ENCODE data around the gene CGB8. TPM values are rescaled to one million over a fixed set of nuclear protein-coding genes. Genes with fewer than 3 reads are reported as not detected.
A peak's percentile ranks its signal among the peaks of the same experiment; 100 is the strongest.

CGB8 gene
- total RNA-seq, 4 donors from 2014 or later = not detected

GRCh38 chr19:49064768-49065611 lies 16.1 kb upstream of the CGB8 start, which contains the start of gene NTF4:
NTF4 (minus strand) TSS chr19:49064818; CDS start chr19:49061997, 2,821 bp downstream.
- Histone ChIP-seq H3K4me3 (peak within 1 kb of the TSS in 1 of 2 donors; percentile 22), H3K4me1 (peaks cover 0 to 11% (median 6%) of the 10 kb centered on the region in 3 donors), H3K27ac (no peak within 1 kb of the TSS), H3K36me3 (no peaks in the 10 kb centered on the region), H3K27me3 (peaks cover 90% of the 10 kb centered on the region), H3K9me3 (no peaks in the 10 kb centered on the region)
- 18 to 20% methylated on average over 1 to 4 of the region's 53 CpGs for WGBS, 2 donors (ENCODE audit: low coverage in 1 of 2)
- TF ChIP-seq CTCF (IDR thresholded peaks at IDR 0.05) (no peak), EP300 (IDR thresholded peaks at IDR 0.05) (no peak), POLR2A (IDR thresholded peaks at IDR 0.05) (no peak), POLR2AphosphoS5 (IDR thresholded peaks at IDR 0.05) (no peak)
- no peak for ATAC-seq

- no peaks in the 10 kb centered on the region for H3K36me3 ChIP-seq
- no peak for ATAC-seq
- H3K4me1 ChIP-seq = peaks cover 0 to 11% (median 6%) of the 10 kb centered on the region in 3 donors
- TF ChIP-seq CTCF (IDR thresholded peaks at IDR 0.05) (no peak), EP300 (IDR thresholded peaks at IDR 0.05) (no peak), POLR2A (IDR thresholded peaks at IDR 0.05) (no peak), POLR2AphosphoS5 (IDR thresholded peaks at IDR 0.05) (no peak)
- H3K9me3 ChIP-seq = no peaks in the 10 kb centered on the region
- no peak overlapping the region for H3K4me3 ChIP-seq
- H3K27me3 ChIP-seq = peaks cover 87% of the 10 kb centered on the region
- H3K27ac ChIP-seq = no peak overlapping the region
- 52% methylated on average over 4 of the region's 10 CpGs; no CpG with 5 or more reads in 1 of the 2 donors for whole genome bisulfite sequencing, 2 donors (ENCODE audit: low coverage in 1 of 2)
These were observed 15.2 kb upstream of the CGB8 start for GRCh38 chr19:49064029-49064629.

- H3K4me3 ChIP-seq = no peak overlapping the region
- H3K4me1 ChIP-seq = peaks cover 0 to 28% (median 22%) of the 10 kb centered on the region in 3 donors
- H3K36me3 ChIP-seq = no peaks in the 10 kb centered on the region
- ATAC-seq = no peak
- H3K27me3 ChIP-seq = peaks cover 87% of the 10 kb centered on the region
- WGBS, 2 donors (ENCODE audit: low coverage in 1 of 2) = 80% methylated on average over 1 of the region's 25 CpGs; no CpG with 5 or more reads in 1 of the 2 donors
- TF ChIP-seq POLR2A (IDR thresholded peaks at IDR 0.05) (no peak), POLR2AphosphoS5 (IDR thresholded peaks at IDR 0.05) (no peak), EP300 (IDR thresholded peaks at IDR 0.05) (no peak)
- H3K27ac ChIP-seq = no peak overlapping the region
- no peaks in the 10 kb centered on the region for H3K9me3 ChIP-seq
These were observed 12.5 kb upstream of the CGB8 start for GRCh38 chr19:49061445-49061844.

- no peaks in the 10 kb centered on the region for H3K36me3 ChIP-seq
- WGBS, 2 donors (ENCODE audit: low coverage in 1 of 2) = no CpG with 5 or more reads among the region's 2 CpGs
- H3K27ac ChIP-seq = no peak overlapping the region
- peaks cover 83% of the 10 kb centered on the region for H3K27me3 ChIP-seq
- peaks cover 0 to 33% (median 22%) of the 10 kb centered on the region in 3 donors for H3K4me1 ChIP-seq
- no peaks in the 10 kb centered on the region for H3K9me3 ChIP-seq
- ATAC-seq = no peak
- TF ChIP-seq POLR2A (IDR thresholded peaks at IDR 0.05) (no peak), CTCF (IDR thresholded peaks at IDR 0.05) (no peak), EP300 (IDR thresholded peaks at IDR 0.05) (no peak), POLR2AphosphoS5 (IDR thresholded peaks at IDR 0.05) (no peak)
- H3K4me3 ChIP-seq = no peak overlapping the region
These were observed 12.1 kb upstream of the CGB8 start for GRCh38 chr19:49061000-49061399.

GRCh38 chr19:49059053-49059452 lies 10.1 kb upstream of the CGB8 start:
- Histone ChIP-seq H3K27ac (no peak overlapping the region), H3K4me1 (peaks cover 0 to 25% (median 16%) of the 10 kb centered on the region in 3 donors), H3K36me3 (no peaks in the 10 kb centered on the region), H3K9me3 (no peaks in the 10 kb centered on the region), H3K27me3 (peaks cover 63% of the 10 kb centered on the region), H3K4me3 (no peak overlapping the region)
- TF ChIP-seq POLR2A (IDR thresholded peaks at IDR 0.05) (no peak), POLR2AphosphoS5 (IDR thresholded peaks at IDR 0.05) (no peak), EP300 (IDR thresholded peaks at IDR 0.05) (no peak), CTCF (IDR thresholded peaks at IDR 0.05) (no peak)
- ATAC-seq = no peak
- 32% methylated on average over 3 of the region's 9 CpGs; no CpG with 5 or more reads in 1 of the 2 donors for WGBS, 2 donors (ENCODE audit: low coverage in 1 of 2)
